Immature natural killer cell (primary cell): Measurements from ENCODE around the gene CALD1. TPM values are rescaled to one million over a fixed set of nuclear protein-coding genes. Genes with fewer than 3 reads are reported as not detected.

ENCODE experiments used
- DNase-seq, 3 donors: peaks; one replicate each; pipeline ENCODE4 v3.0.0; 2022; ENCODE audit warnings: mixed read lengths in 1 of 3
- H3K27ac Mint-ChIP-seq, 6 donors: one replicate each; pipeline ENCODE4 v1.8.0; 2020; ENCODE audit warnings: mixed read lengths in 6 of 6, mild to moderate bottlenecking in 5 of 6, inconsistent platforms in 4 of 6, moderate library complexity in 3 of 6
- H3K27me3 Mint-ChIP-seq, 3 donors: one replicate each; pipeline ENCODE4 v1.8.0; 2020 to 2021; ENCODE audit warnings: low read depth in 3 of 3, mild to moderate bottlenecking in 3 of 3, mixed read lengths in 3 of 3, moderate library complexity in 3 of 3, inconsistent platforms in 1 of 3
- H3K36me3 Mint-ChIP-seq, 3 donors: one replicate each; pipeline ENCODE4 v1.8.0; 2020; ENCODE audit warnings: mixed read lengths in 3 of 3, inconsistent platforms in 2 of 3, mild to moderate bottlenecking in 2 of 3
- H3K4me1 Mint-ChIP-seq, 2 donors: one replicate each; pipeline ENCODE4 v1.8.0; 2020; ENCODE audit warnings: inconsistent platforms in 2 of 2, mild to moderate bottlenecking in 2 of 2, mixed read lengths in 2 of 2, moderate library complexity in 1 of 2
- H3K4me3 Mint-ChIP-seq, 5 donors: one replicate each; pipeline ENCODE4 v1.8.0; 2020; ENCODE audit warnings: mild to moderate bottlenecking in 5 of 5, mixed read lengths in 5 of 5, inconsistent platforms in 3 of 5, moderate library complexity in 3 of 5
- H3K9me3 Mint-ChIP-seq, 6 donors: one replicate each; pipeline ENCODE4 v1.8.0; 2020; ENCODE audit warnings: mild to moderate bottlenecking in 6 of 6, mixed read lengths in 6 of 6, inconsistent platforms in 4 of 6, moderate library complexity in 3 of 6
- polyA plus RNA-seq, 3 donors: library from polyadenylated mRNA; unstranded; fragments of 300-500 nt; fragmentation: Illumina TruSeq; gene quantifications; one replicate each; pipeline ENCODE4 v1.2.3, GENCODE V29; 2021

Gene CALD1
- polyA plus RNA-seq: under 1 TPM in 2 of 3 donors, not detected in 1; 0.06 to 0.07 TPM

- DNase-seq: no peak
- H3K27me3 Mint-ChIP-seq: peaks cover 0 to 6% (median 4%) of the 10 kb centered on the region in 3 donors
- no peaks in the 10 kb centered on the region for H3K4me1 Mint-ChIP-seq
- no peaks in the 10 kb centered on the region for H3K36me3 Mint-ChIP-seq
- H3K27ac Mint-ChIP-seq: no peak within 1 kb of the TSS
- no peaks in the 10 kb centered on the region for H3K9me3 Mint-ChIP-seq
- H3K4me3 Mint-ChIP-seq: no peak within 1 kb of the TSS
These were observed at the start of gene CALD1 for GRCh38 chr7:134778941-134779740. Gene CALD1 (plus strand): TSS chr7:134779634. CDS start chr7:134867734, 88,100 bp downstream.

GRCh38 chr7:134729895-134730294 is 49.5 kb upstream of the CALD1 start:
- Mint-ChIP-seq H3K4me1 (no peaks in the 10 kb centered on the region), H3K27me3 (peaks cover 0 to 7% (median 5%) of the 10 kb centered on the region in 3 donors), H3K9me3 (no peaks in the 10 kb centered on the region), H3K36me3 (no peaks in the 10 kb centered on the region), H3K4me3 (no peak overlapping the region), H3K27ac (no peak overlapping the region)
- DNase-seq: no peak

- H3K4me3 Mint-ChIP-seq: no peak overlapping the region
- H3K9me3 Mint-ChIP-seq: no peaks in the 10 kb centered on the region
- no peaks in the 10 kb centered on the region for H3K36me3 Mint-ChIP-seq
- peaks cover 0 to 7% (median 6%) of the 10 kb centered on the region in 3 donors for H3K27me3 Mint-ChIP-seq
- no peak for DNase-seq
- H3K27ac Mint-ChIP-seq: no peak overlapping the region
- H3K4me1 Mint-ChIP-seq: no peaks in the 10 kb centered on the region
These were observed 49.0 kb upstream of the CALD1 start for GRCh38 chr7:134730411-134730829.

GRCh38 chr7:134731616-134732015 is 47.8 kb upstream of the CALD1 start:
- Mint-ChIP-seq H3K27me3 (peaks cover 0 to 6% (median 6%) of the 10 kb centered on the region in 3 donors), H3K4me1 (no peaks in the 10 kb centered on the region), H3K36me3 (no peaks in the 10 kb centered on the region), H3K4me3 (no peak overlapping the region), H3K27ac (no peak overlapping the region), H3K9me3 (no peaks in the 10 kb centered on the region)
- DNase-seq: no peak

GRCh38 chr7:134732728-134733127 is 46.7 kb upstream of the CALD1 start:
- Mint-ChIP-seq H3K4me3 (no peak overlapping the region), H3K27me3 (peaks cover 0 to 6% (median 4%) of the 10 kb centered on the region in 3 donors), H3K27ac (no peak overlapping the region), H3K9me3 (no peaks in the 10 kb centered on the region), H3K4me1 (no peaks in the 10 kb centered on the region), H3K36me3 (no peaks in the 10 kb centered on the region)
- DNase-seq: no peak

- Mint-ChIP-seq H3K36me3 (no peaks in the 10 kb centered on the region), H3K27me3 (peaks cover 0 to 9% (median 1%) of the 10 kb centered on the region in 3 donors), H3K9me3 (no peaks in the 10 kb centered on the region), H3K4me3 (no peak overlapping the region), H3K4me1 (no peaks in the 10 kb centered on the region), H3K27ac (no peak overlapping the region)
- no peak for DNase-seq
These were observed 43.1 kb upstream of the CALD1 start for GRCh38 chr7:134736381-134736780.

- H3K9me3 Mint-ChIP-seq: no peaks in the 10 kb centered on the region
- no peak overlapping the region for H3K27ac Mint-ChIP-seq
- no peak for DNase-seq
These were observed 41.7 kb upstream of the CALD1 start for GRCh38 chr7:134737566-134738345.

GRCh38 chr7:134739362-134739761 is 40.1 kb upstream of the CALD1 start:
- Mint-ChIP-seq H3K27ac (no peak overlapping the region), H3K36me3 (no peaks in the 10 kb centered on the region), H3K9me3 (no peaks in the 10 kb centered on the region), H3K4me3 (no peak overlapping the region), H3K27me3 (peaks cover 0 to 7% (median 6%) of the 10 kb centered on the region in 3 donors), H3K4me1 (no peaks in the 10 kb centered on the region)
- no peak for DNase-seq

More at GRCh38 chr7:134737566-134738345, 41.7 kb upstream of the CALD1 start:
- H3K4me3 Mint-ChIP-seq: no peak overlapping the region
- H3K4me1 Mint-ChIP-seq: no peaks in the 10 kb centered on the region
- no peaks in the 10 kb centered on the region for H3K36me3 Mint-ChIP-seq
- H3K27me3 Mint-ChIP-seq: peaks cover 0 to 7% (median 2%) of the 10 kb centered on the region in 3 donors

GRCh38 chr7:134740376-134740775 is 39.1 kb upstream of the CALD1 start:
- DNase-seq: no peak
- Mint-ChIP-seq H3K9me3 (no peaks in the 10 kb centered on the region), H3K27ac (no peak overlapping the region), H3K27me3 (peaks cover 0 to 6% (median 3%) of the 10 kb centered on the region in 3 donors), H3K4me1 (no peaks in the 10 kb centered on the region), H3K36me3 (no peaks in the 10 kb centered on the region), H3K4me3 (no peak overlapping the region)

GRCh38 chr7:134741907-134742635 is 37.4 kb upstream of the CALD1 start:
- Mint-ChIP-seq H3K9me3 (no peaks in the 10 kb centered on the region), H3K4me3 (no peak overlapping the region), H3K27me3 (peaks cover 1 to 11% (median 8%) of the 10 kb centered on the region in 3 donors), H3K36me3 (no peaks in the 10 kb centered on the region), H3K4me1 (no peaks in the 10 kb centered on the region), H3K27ac (no peak overlapping the region)
- DNase-seq: no peak

- Mint-ChIP-seq H3K27me3 (peaks cover 3 to 11% (median 8%) of the 10 kb centered on the region in 3 donors), H3K9me3 (no peaks in the 10 kb centered on the region), H3K4me3 (no peak overlapping the region), H3K36me3 (no peaks in the 10 kb centered on the region), H3K4me1 (no peaks in the 10 kb centered on the region), H3K27ac (no peak overlapping the region)
- no peak for DNase-seq
These were observed 36.6 kb upstream of the CALD1 start for GRCh38 chr7:134742688-134743350.

- H3K4me1 Mint-ChIP-seq: no peaks in the 10 kb centered on the region
- H3K27ac Mint-ChIP-seq: no peak overlapping the region
- no peaks in the 10 kb centered on the region for H3K36me3 Mint-ChIP-seq
- no peak for DNase-seq
- no peak overlapping the region for H3K4me3 Mint-ChIP-seq
- H3K27me3 Mint-ChIP-seq: peaks cover 3 to 11% (median 8%) of the 10 kb centered on the region in 3 donors
- no peaks in the 10 kb centered on the region for H3K9me3 Mint-ChIP-seq
These were observed 34.9 kb upstream of the CALD1 start for GRCh38 chr7:134744569-134744968.

GRCh38 chr7:134747326-134747725 is 32.1 kb upstream of the CALD1 start:
- Mint-ChIP-seq H3K4me3 (no peak overlapping the region), H3K36me3 (no peaks in the 10 kb centered on the region), H3K9me3 (no peaks in the 10 kb centered on the region), H3K27me3 (peaks cover 3 to 9% (median 5%) of the 10 kb centered on the region in 3 donors), H3K27ac (no peak overlapping the region), H3K4me1 (no peaks in the 10 kb centered on the region)
- no peak for DNase-seq
